GM10266 (cell line): ENCODE data around the gene ROCK2.
A peak's percentile ranks its signal among the peaks of the same experiment; 100 is the strongest.

ENCODE experiments used
- DNase-seq: peaks from one replicate; pipeline ENCODE4 v3.0.0; 2012; ENCODE audit errors: extremely low spot score
- CTCF ChIP-seq: IDR thresholded peaks from 2 replicates; pipeline ENCODE4 v1.5.1; 2012; ENCODE audit warnings: mild to moderate bottlenecking, low read depth; ENCODE audit not compliant: control insufficient read depth, insufficient read depth; ENCODE audit errors: missing control alignments

The ROCK2 gene

GRCh38 chr2:11348209-11348749, 3.8 kb upstream of the ROCK2 start:
- no peak for DNase-seq
- no peak for TF ChIP-seq CTCF

- DNase-seq, result no peak
- no peak for TF ChIP-seq CTCF
These were observed 3.0 kb upstream of the ROCK2 start for GRCh38 chr2:11347403-11347959.

GRCh38 chr2:11346023-11346482, 1.6 kb upstream of the ROCK2 start:
- TF ChIP-seq CTCF, result no peak
- no peak for DNase-seq

GRCh38 chr2:11344956-11345677, 681 bp upstream of the ROCK2 start:
- DNase-seq, result no peak
- TF ChIP-seq CTCF, result no peak

- peak; percentile 68 for DNase-seq
- no peak for TF ChIP-seq CTCF
These were observed 640 bp downstream of the ROCK2 start for GRCh38 chr2:11343650-11344341.

GRCh38 chr2:11343368-11343649, 1.1 kb downstream of the ROCK2 start:
- no peak for TF ChIP-seq CTCF
- no peak for DNase-seq
